ENCODE results near the gene S1PR3. TPM values are rescaled to one million over a fixed set of nuclear protein-coding genes. Genes with fewer than 3 reads are reported as not detected.

Gene S1PR3
- total RNA-seq, 1 experiment from 2014 or later, result 13.7 TPM

DNA sequence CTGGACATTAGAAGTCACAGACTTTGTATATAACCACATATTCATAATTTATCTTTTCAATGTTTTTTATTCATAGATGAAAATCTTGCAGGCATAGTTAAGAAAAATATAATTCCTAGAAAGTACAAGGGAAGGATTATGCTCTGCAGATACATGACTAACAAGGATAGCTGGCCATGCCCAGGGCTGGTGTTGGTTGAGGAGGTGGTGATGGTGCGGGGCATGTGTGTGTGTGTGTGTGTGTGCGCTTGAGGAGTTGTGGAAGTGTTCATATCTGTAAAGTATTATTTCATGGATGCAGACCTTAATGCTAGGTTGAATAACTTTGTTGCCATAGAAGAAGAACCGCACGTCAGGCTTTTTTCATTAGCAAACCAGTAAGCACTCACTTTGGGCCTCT lies 1.3 kb downstream of the S1PR3 start:
- no peak for DNase-seq (ENCODE audit: low read depth)

DNA sequence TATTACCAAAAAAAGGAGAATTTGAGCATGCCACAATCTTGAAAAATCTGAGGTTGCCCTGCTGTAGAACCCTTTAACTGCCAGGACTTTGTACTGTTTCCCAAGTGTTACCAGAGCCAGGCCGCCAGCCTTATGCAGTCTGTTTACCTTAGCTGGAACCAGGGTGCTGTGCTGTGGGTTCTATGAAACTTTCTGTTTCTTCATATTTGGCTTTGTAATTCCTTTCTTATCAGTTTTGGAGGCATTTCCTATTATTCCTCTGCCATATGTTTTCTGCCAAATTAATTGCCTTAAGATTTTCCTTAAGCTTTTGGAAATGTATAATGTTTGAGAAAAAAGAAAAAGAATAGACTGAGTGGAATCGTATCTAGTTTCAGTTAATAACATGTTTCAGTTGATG lies 2.1 kb downstream of the S1PR3 start:
- no peak for DNase-seq (ENCODE audit: low read depth)

DNA sequence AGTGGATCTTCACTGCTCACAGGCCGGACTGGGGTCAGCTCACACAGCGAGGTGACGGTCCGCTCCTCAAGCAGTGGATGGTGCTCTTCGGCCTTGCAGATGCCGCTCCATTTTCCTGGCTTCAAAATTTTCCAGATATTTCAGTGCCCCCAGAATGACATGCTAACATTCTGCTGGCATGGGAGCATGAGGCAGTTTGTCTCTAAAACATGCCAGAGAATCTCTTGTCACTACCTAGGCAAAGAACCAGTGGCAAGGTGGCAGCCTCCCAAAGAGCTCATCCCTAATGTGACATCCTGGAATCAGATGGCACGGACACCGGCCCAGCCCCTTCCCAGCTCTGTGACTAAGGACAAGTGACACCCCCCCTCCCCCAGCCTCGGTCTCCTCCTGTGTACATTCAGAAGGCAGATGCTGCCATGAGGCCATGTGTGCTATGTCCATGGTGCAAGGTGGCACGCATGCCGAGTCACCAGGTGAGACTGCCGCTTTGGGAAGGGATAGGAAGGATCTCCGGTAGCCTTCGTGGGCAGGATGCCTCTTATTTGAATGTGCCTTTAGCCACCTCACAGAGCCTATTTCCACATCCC lies 2.7 kb downstream of the S1PR3 start:
- DNase-seq (ENCODE audit: low read depth), result no peak

DNA sequence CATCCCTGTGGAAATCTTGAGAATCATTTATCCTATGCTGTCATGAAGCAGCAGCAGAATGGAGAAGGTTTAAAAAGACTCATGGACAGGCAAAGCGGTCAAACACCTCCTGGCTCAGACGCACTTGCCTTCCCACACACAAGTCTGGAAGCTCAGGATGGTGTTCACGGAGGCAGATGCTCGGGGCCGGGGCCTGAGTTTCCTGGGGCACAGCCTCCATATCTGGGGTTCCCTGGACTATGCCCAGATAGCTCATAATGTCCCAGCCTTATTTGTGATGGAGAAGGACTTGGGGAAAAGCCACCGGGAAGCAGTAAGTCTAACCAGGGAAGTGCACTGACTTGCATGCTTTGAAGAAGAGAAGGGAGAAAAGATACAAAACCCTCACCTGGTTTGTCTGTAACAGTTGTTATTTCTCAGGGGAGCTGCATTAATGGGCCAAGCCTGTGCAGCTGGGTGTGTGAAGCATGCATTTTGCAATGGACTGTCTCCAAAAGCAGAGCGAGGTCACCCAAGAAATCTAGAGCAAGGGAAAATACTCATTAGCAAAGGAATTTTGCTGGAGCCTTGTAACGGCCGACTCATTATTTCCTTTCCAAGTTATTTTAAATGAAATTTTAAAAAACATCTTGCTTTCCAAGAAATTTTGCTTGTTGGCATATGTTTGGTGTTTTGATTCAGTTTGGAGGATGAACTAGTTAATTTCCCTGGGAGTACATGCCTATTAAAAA lies 3.4 kb downstream of the S1PR3 start:
- no peak for DNase-seq (ENCODE audit: low read depth)

DNA sequence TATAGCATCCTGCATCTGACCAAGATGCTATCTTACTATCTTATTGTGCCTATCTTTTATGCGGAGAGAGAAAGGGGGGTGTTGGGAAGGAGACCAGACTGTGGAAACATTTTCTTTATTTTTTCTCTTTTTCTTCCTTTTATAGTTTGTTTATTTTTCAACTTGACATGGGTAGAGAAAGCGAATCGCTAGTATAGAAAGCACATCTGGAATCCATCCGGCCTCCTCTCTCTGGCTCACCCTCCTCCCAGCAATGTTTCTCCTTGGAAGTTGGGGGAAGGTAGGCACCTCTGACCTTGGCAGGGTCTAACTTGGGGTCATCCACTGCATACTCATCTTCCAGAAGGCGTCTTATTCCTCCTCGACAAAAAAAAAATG lies 3.9 kb downstream of the S1PR3 start:
- DNase-seq (ENCODE audit: low read depth), result no peak

DNA sequence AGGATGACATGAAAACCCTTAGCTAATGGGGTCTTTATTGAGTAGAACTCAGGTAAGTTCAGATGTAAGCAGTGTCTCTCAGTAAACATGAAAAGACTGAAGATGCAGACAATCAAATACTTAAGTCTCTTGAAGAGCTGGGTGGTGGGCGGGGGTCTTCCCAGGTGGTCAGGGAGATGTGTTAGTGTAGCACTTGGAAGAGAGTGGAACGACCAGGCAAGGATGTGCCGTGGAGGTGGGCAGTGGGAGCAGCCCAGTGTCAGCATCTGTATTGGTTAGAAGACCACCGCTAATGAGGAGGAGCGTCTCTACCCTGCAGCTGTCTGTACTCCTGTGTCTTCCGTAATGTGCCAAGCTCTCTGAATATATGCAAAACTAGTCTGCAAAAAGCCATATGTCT lies 4.4 kb downstream of the S1PR3 start:
- DNase-seq (ENCODE audit: low read depth), result no peak

DNA sequence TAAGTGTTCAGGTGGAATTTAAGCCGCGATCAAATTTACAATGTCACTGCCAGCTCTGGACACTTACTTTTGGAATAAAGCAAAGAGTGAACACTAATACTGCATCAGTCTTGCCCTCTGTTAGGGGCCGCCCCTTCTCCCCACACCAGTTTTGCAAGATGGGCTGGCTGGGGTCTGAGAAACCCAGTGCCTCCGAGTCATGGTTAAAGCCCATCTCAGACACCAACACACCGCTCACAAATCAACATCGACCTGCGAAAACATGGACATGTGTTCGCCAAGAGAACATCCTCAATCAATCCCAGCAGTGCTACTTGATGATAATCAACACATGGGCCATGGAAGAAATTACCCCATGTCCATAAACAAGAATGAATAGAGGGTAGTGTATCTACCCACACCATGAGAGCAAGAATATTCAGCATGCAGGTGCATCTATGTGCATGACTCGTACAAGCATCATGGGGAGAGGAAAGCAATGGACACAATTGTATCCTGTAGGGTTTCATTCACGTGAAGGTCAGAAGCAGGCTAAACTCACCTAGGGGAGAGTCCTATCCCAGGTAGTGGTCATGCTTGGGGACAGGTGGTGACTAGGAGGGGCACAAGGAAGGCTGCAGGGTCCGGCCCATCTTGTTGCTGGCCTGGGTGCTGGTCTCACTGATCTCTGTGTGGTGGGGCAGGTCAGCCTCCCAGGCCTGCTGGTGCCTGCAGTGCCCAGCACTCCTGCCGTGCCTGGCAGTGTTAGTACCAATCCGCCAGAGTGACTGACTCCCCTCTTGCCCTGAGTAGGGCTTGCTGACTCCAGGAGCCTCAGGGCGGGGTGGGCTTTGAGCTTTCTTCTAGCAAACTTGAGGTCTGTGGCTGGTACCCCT lies 5.0 kb downstream of the S1PR3 start:
- DNase-seq (ENCODE audit: low read depth), result no peak

DNA sequence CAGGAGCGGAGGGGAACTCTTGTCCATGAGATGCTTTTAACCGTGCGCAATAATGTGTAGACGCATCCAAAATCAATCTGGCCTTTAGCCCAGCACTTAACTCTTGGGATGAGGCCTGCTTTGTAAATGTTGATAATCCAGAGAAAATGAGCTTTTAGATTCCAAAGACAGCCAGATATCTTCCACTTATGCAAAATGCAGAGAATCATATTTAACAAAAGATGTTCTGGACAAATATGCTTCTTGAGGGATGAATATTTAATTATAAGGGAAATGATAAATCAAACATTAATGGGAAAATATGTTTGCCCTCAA lies 5.6 kb downstream of the S1PR3 start:
- DNase-seq (ENCODE audit: low read depth), result no peak

DNA sequence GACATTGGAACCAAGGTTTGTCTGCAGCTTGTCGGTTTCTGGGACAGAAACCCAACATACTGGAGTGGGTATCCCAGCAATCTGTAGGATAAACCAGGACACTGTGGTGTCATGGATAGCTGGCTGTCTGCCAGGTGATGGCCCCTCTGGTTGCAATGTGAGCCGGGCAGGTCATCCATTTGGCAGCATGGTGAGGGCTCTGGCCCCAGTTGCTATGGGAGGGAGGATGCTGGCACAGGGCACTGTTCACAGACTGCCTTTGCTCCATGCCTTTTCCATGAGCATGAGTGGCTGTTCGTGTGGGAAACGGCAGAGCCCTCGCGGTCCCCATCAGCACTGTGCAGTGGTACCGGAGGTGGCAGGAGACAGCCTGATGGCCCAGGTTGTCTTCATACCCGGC lies 6.4 kb downstream of the S1PR3 start:
- no peak for DNase-seq (ENCODE audit: low read depth)

DNA sequence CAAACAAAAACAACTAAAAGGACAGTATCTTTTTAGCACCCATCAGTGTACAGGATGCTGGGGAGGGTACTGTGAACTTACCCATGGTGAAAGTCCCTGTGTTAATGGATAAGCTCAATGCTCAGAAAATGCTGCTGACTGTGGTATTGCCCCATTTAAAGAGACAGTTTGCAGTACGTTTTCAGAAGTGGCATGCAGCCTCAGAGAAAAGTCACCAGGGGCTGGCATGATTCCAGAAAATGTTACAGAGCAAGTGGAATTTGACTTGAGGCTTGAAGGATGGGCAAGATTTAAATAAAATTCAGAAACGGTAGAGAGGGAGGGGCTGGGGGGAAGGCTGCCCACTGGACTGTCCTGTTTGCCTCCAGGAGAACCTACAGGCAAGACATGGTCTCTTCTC lies 7.2 kb downstream of the S1PR3 start:
- DNase-seq (ENCODE audit: low read depth), result no peak

DNA sequence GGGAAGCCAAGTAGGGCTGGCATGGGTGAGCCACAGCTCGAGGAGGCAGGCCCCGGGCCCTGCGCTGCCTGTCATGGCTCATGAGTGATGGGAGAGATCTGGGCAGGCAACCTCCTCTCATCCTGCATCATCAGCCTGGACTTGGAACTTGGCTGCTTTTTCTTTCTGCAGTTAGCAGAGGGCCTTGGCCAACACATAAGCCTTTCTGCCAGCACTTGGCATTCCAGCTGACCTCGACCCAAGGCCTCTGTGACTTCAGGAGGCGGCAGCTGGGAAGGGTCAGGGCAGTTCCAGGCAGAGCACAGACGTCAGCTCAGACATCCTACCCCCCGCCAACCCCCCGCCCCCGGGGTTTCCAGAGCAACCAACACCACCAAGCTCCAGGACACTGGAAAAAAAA lies 7.6 kb downstream of the S1PR3 start:
- peak; percentile 37 for DNase-seq (ENCODE audit: low read depth)

DNA sequence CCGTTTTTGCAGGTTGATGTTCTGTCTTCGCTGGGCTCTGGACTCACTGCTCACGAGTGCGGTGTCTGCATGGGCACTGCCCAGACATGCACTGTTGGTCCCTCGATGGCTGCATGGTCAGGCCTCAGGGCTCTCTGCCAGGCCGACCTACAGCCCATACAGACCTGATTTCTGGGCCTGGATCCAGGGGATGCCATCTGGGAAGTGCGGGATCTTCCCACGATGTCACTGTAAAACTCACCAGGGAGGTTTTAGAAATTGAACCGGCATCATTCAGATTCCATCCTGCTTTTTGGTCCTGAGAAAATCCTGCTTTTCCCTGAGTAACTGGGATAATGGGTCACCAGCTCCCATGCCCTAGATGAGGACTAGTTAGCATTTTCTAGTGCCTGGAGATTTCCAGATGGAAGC lies 9.1 kb downstream of the S1PR3 start:
- DNase-seq (ENCODE audit: low read depth), result no peak

DNA sequence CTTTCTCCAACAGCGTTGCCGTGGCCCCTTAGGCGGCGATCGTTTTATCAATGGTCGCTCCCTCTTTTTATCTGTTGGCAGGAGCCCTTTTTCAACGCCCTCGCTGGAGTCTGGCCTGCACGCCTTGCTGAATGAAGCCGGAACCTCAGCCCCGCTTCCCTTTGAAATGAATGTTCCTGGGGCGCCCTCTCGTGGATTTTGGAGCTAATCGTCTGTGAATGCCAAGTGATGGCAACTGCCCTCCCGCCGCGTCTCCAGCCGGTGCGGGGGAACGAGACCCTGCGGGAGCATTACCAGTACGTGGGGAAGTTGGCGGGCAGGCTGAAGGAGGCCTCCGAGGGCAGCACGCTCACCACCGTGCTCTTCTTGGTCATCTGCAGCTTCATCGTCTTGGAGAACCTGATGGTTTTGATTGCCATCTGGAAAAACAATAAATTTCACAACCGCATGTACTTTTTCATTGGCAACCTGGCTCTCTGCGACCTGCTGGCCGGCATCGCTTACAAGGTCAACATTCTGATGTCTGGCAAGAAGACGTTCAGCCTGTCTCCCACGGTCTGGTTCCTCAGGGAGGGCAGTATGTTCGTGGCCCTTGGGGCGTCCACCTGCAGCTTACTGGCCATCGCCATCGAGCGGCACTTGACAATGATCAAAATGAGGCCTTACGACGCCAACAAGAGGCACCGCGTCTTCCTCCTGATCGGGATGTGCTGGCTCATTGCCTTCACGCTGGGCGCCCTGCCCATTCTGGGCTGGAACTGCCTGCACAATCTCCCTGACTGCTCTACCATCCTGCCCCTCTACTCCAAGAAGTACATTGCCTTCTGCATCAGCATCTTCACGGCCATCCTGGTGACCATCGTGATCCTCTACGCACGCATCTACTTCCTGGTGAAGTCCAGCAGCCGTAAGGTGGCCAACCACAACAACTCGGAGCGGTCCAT lies 10.0 kb downstream of the S1PR3 start:
- DNase-seq (ENCODE audit: low read depth), result peak; percentile 86

DNA sequence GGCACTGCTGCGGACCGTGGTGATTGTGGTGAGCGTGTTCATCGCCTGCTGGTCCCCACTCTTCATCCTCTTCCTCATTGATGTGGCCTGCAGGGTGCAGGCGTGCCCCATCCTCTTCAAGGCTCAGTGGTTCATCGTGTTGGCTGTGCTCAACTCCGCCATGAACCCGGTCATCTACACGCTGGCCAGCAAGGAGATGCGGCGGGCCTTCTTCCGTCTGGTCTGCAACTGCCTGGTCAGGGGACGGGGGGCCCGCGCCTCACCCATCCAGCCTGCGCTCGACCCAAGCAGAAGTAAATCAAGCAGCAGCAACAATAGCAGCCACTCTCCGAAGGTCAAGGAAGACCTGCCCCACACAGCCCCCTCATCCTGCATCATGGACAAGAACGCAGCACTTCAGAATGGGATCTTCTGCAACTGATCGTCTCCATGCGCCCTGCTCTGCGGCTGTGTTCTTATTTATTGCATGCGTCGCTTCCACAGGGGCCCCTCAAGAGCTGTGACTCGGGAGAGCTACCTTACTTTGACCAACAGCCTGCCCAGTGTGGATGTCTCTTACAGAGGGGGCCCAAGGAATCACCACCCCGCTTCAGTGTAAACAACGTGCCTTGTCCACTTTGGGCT lies 10.8 kb downstream of the S1PR3 start:
- DNase-seq (ENCODE audit: low read depth), result no peak

DNA sequence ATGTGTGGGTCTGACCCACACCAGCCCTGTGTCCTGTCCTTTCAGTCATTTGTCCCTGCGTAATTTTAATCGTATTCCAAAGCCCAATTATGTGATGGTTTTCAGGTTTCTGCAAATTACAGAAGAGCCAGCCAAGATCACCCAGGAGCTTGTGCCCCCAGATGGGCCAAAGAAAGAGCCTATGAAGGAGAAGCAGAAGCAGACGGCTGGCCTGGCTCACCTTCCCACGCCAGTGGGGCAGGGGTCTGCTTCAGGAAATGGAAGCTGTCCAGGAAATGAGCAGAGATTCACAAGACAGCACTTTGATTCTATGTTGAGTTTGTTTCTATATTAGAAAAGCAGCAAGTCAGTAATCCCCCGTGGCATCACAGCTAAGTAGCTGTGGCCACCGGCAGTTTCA lies 11.7 kb downstream of the S1PR3 start:
- no peak for DNase-seq (ENCODE audit: low read depth)

DNA sequence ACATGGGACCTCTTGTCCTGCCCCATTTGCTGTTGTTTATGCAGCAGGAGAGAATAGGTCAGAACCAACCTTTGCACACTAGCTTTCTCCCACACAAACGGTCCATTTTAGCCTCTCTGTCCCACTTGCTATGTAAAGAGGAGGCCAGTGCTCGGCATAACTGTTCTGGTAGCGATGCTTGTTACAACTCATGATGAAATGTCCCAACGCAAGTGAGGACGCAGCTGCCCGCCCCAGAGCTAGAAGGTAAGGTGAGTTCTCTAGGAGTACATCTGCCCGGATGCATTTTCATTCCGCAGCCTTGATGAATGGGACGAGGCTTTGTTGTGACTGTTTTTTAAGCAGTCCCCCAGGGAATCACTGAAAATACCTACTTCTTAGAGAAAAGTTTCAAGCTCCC lies 14.1 kb downstream of the S1PR3 start:
- no peak for DNase-seq (ENCODE audit: low read depth)

DNA sequence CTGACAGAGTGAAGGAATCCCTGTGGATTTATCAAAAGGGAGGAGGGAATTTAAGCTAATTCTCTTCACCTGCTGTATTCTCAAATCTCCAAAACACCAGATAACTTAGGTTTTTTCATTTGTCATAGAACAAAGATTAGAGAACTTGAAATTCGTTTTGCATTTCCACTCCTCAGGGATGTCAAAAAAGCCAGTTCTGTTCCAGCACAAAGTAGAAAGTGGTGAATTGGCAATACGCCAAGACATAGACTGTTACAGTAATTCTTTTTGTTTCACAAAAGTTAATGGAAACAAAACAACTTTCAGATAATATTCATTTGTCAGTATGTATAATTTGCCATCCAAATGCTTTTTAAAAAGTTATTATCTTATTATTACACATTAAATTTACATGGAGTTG lies 15.0 kb downstream of the S1PR3 start:
- no peak for DNase-seq (ENCODE audit: low read depth)

DNA sequence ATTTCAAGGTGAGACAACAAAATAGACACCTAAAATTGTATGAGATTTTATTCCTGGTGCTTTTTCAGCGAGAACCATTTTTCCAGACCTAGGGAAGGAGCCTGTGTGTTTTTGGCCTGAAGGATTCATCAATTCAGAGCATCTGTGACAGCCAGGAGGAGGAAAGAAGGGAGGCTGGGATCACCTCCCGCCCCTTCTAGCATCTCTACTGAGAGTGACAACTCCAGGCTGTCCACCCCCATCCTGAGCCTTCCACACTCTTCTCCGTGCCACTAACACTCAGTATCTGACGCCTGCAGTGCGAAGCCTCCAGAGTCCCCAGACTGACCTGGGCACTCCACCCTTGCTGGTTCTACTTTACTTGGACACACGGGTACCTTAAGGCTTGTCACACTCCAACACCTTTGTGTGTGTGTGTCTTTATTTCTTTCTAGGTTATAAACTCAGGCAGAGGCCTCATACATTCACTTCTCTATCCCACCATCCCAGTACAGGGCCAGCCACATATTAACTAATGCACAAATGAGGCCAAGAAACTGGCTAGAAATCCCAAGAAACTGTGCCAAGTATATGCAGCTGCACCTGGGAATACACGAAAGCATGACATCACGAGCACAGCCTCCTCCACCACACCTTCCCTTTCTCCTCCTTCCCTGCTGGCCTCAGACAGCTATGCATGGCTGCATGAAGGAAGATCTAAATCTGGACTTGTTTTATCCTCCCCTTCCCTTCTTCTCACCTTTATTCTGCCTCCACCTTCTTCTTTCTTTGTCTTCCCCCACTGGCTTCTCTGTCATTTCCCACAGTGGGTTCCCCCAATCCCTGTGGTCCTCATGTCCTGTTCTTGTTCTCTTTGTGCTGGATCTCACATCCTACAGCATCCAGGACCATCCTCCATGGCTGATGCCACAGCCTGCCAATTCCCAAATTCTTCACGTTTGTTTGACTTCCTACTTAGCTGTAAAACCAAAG lies 16.0 kb downstream of the S1PR3 start:
- DNase-seq (ENCODE audit: low read depth), result no peak

DNA sequence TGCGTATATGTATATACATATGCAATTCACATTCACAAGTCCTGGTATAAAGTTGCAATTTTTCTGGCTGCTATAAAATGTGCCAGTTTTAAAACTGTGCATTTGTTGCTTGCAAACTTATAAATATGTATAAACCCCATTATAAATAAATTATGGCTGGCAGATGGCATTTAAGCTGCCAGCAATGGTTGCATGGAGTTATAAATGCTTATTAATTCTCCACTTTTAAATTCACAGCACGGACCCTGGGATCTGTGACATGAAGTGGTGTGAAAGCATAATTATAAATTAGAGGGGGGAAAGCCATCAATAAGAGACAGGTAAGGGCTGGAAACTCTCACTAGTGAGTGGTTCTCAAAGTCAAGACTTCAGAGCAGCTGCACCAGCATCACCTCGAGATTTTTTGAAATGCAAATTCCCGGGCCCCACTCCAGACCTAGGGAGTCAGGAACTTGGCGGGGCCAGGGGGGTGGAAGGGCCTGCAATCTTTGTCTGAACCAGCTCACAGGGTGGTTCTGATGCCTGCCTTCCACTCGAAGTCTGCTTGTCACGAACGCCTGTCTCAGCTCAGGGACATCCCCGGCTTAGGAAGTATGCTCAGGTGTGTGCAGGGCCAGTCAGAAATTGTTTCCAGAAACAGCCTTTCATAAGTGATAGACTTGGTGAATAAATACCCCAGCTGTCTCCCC lies 16.9 kb downstream of the S1PR3 start:
- DNase-seq (ENCODE audit: low read depth), result no peak
